Omental fat pad (tissue), 4 donors: Measurements from ENCODE around the gene SYTL5. TPM values are rescaled to one million over a fixed set of nuclear protein-coding genes. Genes with fewer than 3 reads are reported as not detected.

Experiments used
- ATAC-seq: fragments of 150-250 bp; one replicate; pipeline ENCODE4 v1.9.1; 2016; ENCODE audit warnings: mild to moderate bottlenecking, moderate library complexity; ENCODE audit not compliant: low FRiP score
- DNase-seq: peaks from one replicate; pipeline ENCODE4 v3.0.0-alpha.2; 2019; ENCODE audit warnings: low spot score
- total RNA-seq, 4 donors: library from RNA; depleted of rRNA; stranded (reverse); fragments of >200 nt; gene quantifications; one replicate each; pipeline ENCODE4 v1.1.0, GENCODE V29; 2016
- TF ChIP-seq, protein P1 (sequence below), 3 donors: fragments of 450-650 bp; IDR thresholded peaks; one replicate each; pipeline ENCODE4 v1.5.1; 2016 to 2017; ENCODE audit warnings: antibody characterized with exemption in 3 of 3, mild to moderate bottlenecking in 3 of 3, moderate library complexity in 2 of 3

The SYTL5 gene
- total RNA-seq, 4 donors from 2014 or later: 0.09 TPM; not detected in 3

DNA sequence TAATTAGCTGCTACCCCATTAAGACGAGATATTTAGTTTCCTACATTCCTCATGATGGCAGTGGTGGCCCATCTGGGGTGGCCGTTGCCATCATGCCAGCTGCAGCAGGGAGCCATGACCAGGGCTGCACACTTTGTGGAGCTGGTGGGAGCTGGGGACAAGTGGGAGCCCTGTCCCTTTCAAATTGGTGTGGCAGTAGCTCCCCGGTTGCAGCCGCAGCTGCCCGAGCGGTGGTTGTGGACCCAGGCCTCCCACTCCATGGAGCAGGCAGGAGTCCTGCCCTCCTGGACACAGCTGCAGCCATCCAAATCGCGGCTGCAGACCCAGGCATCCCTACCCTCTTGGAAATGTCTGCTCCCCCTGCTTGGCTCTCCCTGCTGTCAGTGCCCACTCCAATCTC lies 9.3 kb upstream of the SYTL5 start:
- no peak for DNase-seq
- TF ChIP-seq, protein P1, sequence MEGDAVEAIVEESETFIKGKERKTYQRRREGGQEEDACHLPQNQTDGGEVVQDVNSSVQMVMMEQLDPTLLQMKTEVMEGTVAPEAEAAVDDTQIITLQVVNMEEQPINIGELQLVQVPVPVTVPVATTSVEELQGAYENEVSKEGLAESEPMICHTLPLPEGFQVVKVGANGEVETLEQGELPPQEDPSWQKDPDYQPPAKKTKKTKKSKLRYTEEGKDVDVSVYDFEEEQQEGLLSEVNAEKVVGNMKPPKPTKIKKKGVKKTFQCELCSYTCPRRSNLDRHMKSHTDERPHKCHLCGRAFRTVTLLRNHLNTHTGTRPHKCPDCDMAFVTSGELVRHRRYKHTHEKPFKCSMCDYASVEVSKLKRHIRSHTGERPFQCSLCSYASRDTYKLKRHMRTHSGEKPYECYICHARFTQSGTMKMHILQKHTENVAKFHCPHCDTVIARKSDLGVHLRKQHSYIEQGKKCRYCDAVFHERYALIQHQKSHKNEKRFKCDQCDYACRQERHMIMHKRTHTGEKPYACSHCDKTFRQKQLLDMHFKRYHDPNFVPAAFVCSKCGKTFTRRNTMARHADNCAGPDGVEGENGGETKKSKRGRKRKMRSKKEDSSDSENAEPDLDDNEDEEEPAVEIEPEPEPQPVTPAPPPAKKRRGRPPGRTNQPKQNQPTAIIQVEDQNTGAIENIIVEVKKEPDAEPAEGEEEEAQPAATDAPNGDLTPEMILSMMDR (IDR thresholded peaks at IDR 0.05): no peak
- ATAC-seq: no peak

DNA sequence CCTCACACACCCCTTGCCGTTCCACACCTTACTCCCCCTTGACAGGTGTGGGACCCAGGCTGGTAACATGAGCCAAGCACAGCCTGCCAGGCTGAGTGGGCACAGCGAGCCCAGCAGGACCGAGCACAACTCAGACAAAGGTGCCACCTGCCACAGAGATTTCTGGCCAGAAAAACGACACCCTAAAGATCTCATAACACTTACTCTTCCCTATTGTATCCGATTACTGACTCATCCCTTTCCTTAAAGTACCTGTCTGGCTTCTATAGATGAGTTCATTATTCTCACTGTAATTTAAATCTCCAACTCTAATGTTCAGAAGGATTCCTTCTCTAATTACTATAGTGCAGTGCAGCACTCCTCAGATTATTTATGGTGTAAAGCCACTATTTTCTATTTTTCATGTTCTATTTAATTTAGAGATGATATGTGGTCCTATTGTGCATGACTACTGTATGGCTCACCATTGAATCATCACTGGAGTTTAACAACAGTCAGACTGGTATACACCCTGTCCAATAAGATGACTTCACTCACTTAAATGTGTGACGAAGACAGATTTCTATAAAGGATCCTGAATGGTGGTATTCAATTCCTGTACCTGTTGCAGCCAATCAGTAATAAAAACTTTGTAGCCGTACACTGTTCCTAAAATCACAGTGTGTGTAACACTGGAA lies 7.6 kb upstream of the SYTL5 start:
- DNase-seq: no peak
- ATAC-seq: no peak
- TF ChIP-seq, protein P1 (IDR thresholded peaks at IDR 0.05): no peak

DNA sequence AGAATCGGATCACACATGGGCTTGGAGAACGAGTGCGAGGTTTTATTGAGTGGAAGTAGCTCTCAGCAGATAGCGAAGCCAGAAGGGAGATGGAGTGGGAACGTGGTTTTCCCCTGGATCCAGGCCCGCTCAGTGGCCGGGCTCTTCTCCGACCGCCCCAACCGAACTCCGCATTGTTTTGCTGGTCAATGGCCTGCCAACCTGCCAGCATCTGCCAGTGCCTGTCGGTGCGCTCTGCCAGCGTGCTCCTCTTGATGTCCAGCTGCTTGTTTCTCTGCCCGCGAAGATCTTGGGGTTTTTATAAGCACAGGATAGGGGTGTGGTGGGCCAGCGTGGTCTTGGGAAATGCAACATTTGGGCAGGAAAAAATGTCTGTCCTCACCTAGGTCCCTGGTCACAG lies 5.6 kb upstream of the SYTL5 start:
- DNase-seq (no peak), ATAC-seq (no peak)
- TF ChIP-seq, protein P1 (IDR thresholded peaks at IDR 0.05): no peak

DNA sequence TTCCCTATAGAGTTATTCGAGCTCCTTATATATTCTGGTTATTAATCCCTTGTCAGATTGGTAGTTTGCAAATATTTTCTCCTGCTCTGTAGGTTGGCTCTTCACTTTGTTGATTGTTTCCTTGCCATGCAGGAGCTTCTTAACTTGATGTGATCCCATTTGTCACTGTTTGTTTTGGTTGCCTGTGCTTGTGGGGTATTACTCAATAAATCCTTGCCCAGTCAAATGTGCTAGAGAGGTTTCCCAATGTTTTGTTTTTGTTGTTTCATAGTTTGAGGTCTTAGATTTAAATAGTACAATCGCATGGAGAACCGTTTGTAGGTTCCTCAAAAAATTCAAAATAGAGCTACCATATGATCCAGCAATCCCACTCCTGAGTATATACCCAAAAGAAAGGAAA lies 2.3 kb upstream of the SYTL5 start:
- TF ChIP-seq, protein P1 (IDR thresholded peaks at IDR 0.05): no peak
- no peak for ATAC-seq
- no peak for DNase-seq

DNA sequence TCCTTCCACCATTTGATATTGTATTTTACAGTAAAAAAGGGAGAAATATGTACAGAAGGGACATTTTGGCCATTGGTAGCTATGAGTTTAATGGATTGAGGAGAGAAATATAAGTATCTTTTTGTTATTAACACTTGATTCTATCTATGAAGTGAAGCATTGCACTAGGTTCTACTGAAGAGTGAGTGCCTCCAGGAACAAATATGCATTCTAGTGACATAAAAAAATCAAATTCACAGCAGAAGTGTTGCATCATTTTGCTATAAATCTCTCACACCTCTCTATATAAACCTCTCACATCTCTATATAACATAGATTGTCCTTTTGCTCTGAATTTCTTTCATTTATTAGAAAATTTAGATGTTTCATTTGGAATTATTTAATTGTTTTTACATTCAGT lies 425 bp downstream of the SYTL5 start:
- no peak for DNase-seq
- TF ChIP-seq, protein P1 (IDR thresholded peaks at IDR 0.05): no peak
- ATAC-seq: no peak

DNA sequence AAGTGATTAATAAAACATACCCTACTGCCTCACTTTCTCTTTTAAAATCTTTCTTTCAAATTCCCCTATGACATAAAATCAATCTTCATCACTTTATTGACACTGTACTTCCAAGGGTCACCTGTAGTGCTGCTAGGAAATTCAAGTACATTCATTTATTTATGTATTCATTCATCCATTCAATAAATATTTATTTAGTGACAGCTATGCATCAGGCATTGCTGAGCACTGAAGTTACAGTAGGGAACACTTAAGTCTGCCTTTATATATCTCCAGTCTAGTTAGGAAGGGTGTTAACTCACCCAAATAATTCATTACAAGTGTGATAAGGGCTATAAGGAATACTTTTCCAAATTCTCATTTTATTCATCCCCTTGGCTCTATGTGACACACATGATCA lies 2.3 kb downstream of the SYTL5 start:
- TF ChIP-seq, protein P1 (IDR thresholded peaks at IDR 0.05): no peak
- ATAC-seq (no peak), DNase-seq (no peak)

DNA sequence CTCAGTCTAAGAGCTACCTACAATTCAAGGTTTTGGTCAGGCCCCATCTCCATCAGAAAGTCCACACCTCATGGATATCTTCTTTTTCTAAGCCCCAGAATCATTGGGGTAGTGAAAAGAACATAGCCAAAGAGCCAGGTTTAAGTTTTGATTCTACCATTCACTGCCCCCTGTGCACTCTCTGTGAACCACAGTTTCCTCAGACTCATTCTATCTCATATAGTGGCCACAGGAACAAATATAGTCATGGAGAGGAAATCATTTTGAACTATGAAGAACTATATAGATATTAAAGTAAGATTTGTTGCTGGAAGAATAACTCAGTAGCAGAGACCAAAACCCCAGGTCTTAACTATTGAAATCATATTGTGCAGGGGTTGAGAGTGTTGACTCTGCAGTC lies 3.3 kb downstream of the SYTL5 start:
- TF ChIP-seq, protein P1 (IDR thresholded peaks at IDR 0.05): no peak
- no peak for ATAC-seq
- DNase-seq: no peak
